CD4-positive, alpha-beta memory T cell (primary cell): ENCODE results near the gene ARID5A. TPM values are rescaled to one million over a fixed set of nuclear protein-coding genes. Genes with fewer than 3 reads are reported as not detected.

Source experiments
- CTCF ChIA-PET: fragments of 350-600 bp; sonication (Branson Sonifier 250); formaldehyde crosslinking; loops from one replicate; lab custom pipeline; 2021; ENCODE audit warnings: inconsistent platforms; ENCODE audit not compliant: partially characterized antibody; lab: Charles Lee
- POLR2A ChIA-PET: fragments of 350-600 bp; sonication (Branson Sonifier 250); formaldehyde crosslinking; loops from one replicate; lab custom pipeline; 2021; ENCODE audit not compliant: partially characterized antibody; lab: Charles Lee
- DNase-seq, 5 donors: peaks; one replicate each; pipeline versions ENCODE4 v3.0.0 to v3.0.0-alpha.2; 2020 to 2022; ENCODE audit warnings: mixed read lengths in 1 of 5
- H3K27ac ChIP-seq: one replicate; pipeline ENCODE4 v1.7.0; 2013; ENCODE audit warnings: low read depth, low read length
- H3K27me3 ChIP-seq: 2 replicates; pipeline ENCODE4 v1.7.0; 2013; ENCODE audit warnings: mild to moderate bottlenecking, low read length, moderate library complexity; ENCODE audit not compliant: insufficient read depth
- H3K36me3 ChIP-seq: 2 replicates; pipeline ENCODE4 v1.7.0; 2013; ENCODE audit warnings: mild to moderate bottlenecking, low read length, moderate library complexity; ENCODE audit not compliant: insufficient read depth
- H3K4me1 ChIP-seq: 2 replicates; pipeline ENCODE4 v1.7.0; 2013; ENCODE audit warnings: mild to moderate bottlenecking, low read length, moderate library complexity; ENCODE audit not compliant: insufficient read depth
- H3K4me3 ChIP-seq, 2 donors: one replicate each; pipeline ENCODE4 v1.7.0; 2013; ENCODE audit warnings: low read length in 2 of 2, mild to moderate bottlenecking in 1 of 2
- H3K9me3 ChIP-seq, 2 donors: one replicate each; pipeline ENCODE4 v1.7.0; 2013; ENCODE audit warnings: low read length in 2 of 2, control low read depth in 1 of 2; ENCODE audit not compliant: control insufficient read depth in 1 of 2
- H3K27ac Mint-ChIP-seq, 7 donors: one replicate each; pipeline ENCODE4 v1.8.0; 2020 to 2021; ENCODE audit warnings: mixed read lengths in 7 of 7, mild to moderate bottlenecking in 6 of 7, inconsistent platforms in 3 of 7, moderate library complexity in 3 of 7
- H3K27me3 Mint-ChIP-seq, 2 donors: one replicate each; pipeline ENCODE4 v1.8.0; 2020 to 2021; ENCODE audit warnings: mixed read lengths in 2 of 2
- H3K36me3 Mint-ChIP-seq, 2 donors: one replicate each; pipeline ENCODE4 v1.8.0; 2020 to 2021; ENCODE audit warnings: mixed read lengths in 2 of 2, inconsistent platforms in 1 of 2, mild to moderate bottlenecking in 1 of 2
- H3K4me1 Mint-ChIP-seq, 4 donors: one replicate each; pipeline ENCODE4 v1.8.0; 2020 to 2021; ENCODE audit warnings: mixed read lengths in 4 of 4, mild to moderate bottlenecking in 1 of 4
- H3K4me3 Mint-ChIP-seq, 8 donors: one replicate each; pipeline ENCODE4 v1.8.0; 2020 to 2021; ENCODE audit warnings: mixed read lengths in 8 of 8, mild to moderate bottlenecking in 7 of 8, moderate library complexity in 6 of 8, inconsistent platforms in 3 of 8
- H3K9me3 Mint-ChIP-seq, 8 donors: one replicate each; pipeline ENCODE4 v1.8.0; 2020 to 2021; ENCODE audit warnings: mixed read lengths in 8 of 8, mild to moderate bottlenecking in 5 of 8, inconsistent platforms in 3 of 8, moderate library complexity in 1 of 8
- intact Hi-C: fragments of 100-400 bp; cut with micrococcal nuclease; formaldehyde crosslinking; loops from one replicate; pipeline ENCODE4 v1.15.1; 2023
- polyA plus RNA-seq, 2 donors: library from polyadenylated mRNA; unstranded; fragments of 300-500 nt; fragmentation: Illumina TruSeq; gene quantifications; one replicate each; pipeline ENCODE4 v1.2.3, GENCODE V29; 2021
- total RNA-seq, 2 experiments: library from RNA; stranded (reverse); gene quantifications; one replicate each; pipeline ENCODE4 v1.2.3, GENCODE V29; 2021

Gene ARID5A
- total and polyA plus RNA-seq, 4 experiments from 2014 or later, result 31.4 to 83.8 (median 74.8) TPM

DNA sequence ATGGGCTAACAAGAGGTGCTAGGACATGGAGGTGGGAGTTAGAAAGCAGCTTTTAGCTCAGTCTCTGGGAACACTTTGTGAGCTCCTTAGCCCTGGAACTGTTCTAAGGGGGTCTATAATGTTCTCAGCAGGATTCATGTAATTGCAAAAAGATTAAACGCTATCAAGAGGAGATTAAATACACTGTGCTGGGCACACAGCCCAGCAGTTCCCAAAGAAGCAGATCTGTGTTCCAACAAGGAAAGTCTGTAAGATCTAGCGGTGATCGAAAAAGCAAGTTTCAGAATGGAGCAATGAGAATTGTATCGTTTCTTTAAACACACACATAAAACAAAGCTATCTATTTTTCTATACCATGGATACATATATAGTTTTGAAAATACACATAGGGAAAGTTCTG lies 2.4 kb upstream of the ARID5A start:
- peaks cover 15 to 63% (median 36%) of the 10 kb centered on the region in 4 donors for H3K4me1 Mint-ChIP-seq
- Histone ChIP-seq H3K36me3 (no peaks in the 10 kb centered on the region), H3K27ac (no peak overlapping the region), H3K4me1 (peaks cover 50% of the 10 kb centered on the region), H3K27me3 (no peaks in the 10 kb centered on the region), H3K4me3 (no peak overlapping the region), H3K9me3 (no peaks in the 10 kb centered on the region)
- H3K27me3 Mint-ChIP-seq, result no peaks in the 10 kb centered on the region
- DNase-seq, result no peak
- peaks cover 0 to 17% of the 10 kb centered on the region in 2 donors for H3K36me3 Mint-ChIP-seq
- intact Hi-C loops, result no loop called here
- H3K27ac Mint-ChIP-seq, result peak overlapping the region in 5 of 7 donors; percentile 1 to 98 (median 41)
- H3K9me3 Mint-ChIP-seq, result peaks cover 0 to 3% (median 0%) of the 10 kb centered on the region in 8 donors
- ChIA-PET CTCF (interaction anchor here (0.7 to 15.1 kb wide), 4 partner anchors 10 to 230 kb away, joined by 3 to 169 read pairs (median 4); no protein-coding TSS in a partner anchor), POLR2A (interaction anchor here (0.9 to 17.7 kb wide), 3 partner anchors 8 to 18 kb away, joined by 3 to 320 read pairs (median 201); no protein-coding TSS in a partner anchor)
- peak overlapping the region in 1 of 8 donors; percentile 18 for H3K4me3 Mint-ChIP-seq

- CTCF ChIA-PET, result interaction anchor here (1.6 to 15.1 kb wide), 2 partner anchors 20 to 24 kb away, joined by 4 to 169 read pairs; no protein-coding TSS in a partner anchor
- Histone ChIP-seq H3K9me3 (no peaks in the 10 kb centered on the region), H3K4me1 (peaks cover 55% of the 10 kb centered on the region), H3K4me3 (no peak overlapping the region), H3K27me3 (no peaks in the 10 kb centered on the region), H3K36me3 (no peaks in the 10 kb centered on the region), H3K27ac (no peak overlapping the region)
- H3K27me3 Mint-ChIP-seq, result no peaks in the 10 kb centered on the region
- H3K9me3 Mint-ChIP-seq, result peaks cover 0 to 3% (median 0%) of the 10 kb centered on the region in 8 donors
- peaks cover 0 to 21% of the 10 kb centered on the region in 2 donors for H3K36me3 Mint-ChIP-seq
- no peak overlapping the region for H3K4me3 Mint-ChIP-seq
- POLR2A ChIA-PET, result interaction anchor here (9.9 to 17.7 kb wide), 2 partner anchors 9 to 18 kb away, joined by 201 to 320 read pairs; no protein-coding TSS in a partner anchor
- no peak for DNase-seq
- H3K27ac Mint-ChIP-seq, result peak overlapping the region in 6 of 7 donors; percentile 1 to 98 (median 48)
- intact Hi-C loops, result loop anchor here (5.0 kb wide), 3 partner anchors 47 to 428 kb away; partner anchors contain the start of gene DUSP2
- peaks cover 20 to 63% (median 40%) of the 10 kb centered on the region in 4 donors for H3K4me1 Mint-ChIP-seq
These were observed 1.8 kb upstream of the ARID5A start for GRCh38 chr2:96534701-96535181.

GRCh38 chr2:96535331-96535730 lies 1.2 kb upstream of the ARID5A start:
- H3K27ac Mint-ChIP-seq, result peak overlapping the region in 5 of 7 donors; percentile 25 to 98 (median 59)
- no peaks in the 10 kb centered on the region for H3K27me3 Mint-ChIP-seq
- Histone ChIP-seq H3K36me3 (no peaks in the 10 kb centered on the region), H3K4me1 (peaks cover 55% of the 10 kb centered on the region), H3K9me3 (no peaks in the 10 kb centered on the region), H3K27me3 (no peaks in the 10 kb centered on the region), H3K27ac (peak overlapping the region; percentile 94), H3K4me3 (no peak overlapping the region)
- peaks cover 23 to 63% (median 42%) of the 10 kb centered on the region in 4 donors for H3K4me1 Mint-ChIP-seq
- CTCF ChIA-PET, result interaction anchor here (1.1 to 15.1 kb wide), 2 partner anchors 8 to 20 kb away, joined by 3 to 169 read pairs; no protein-coding TSS in a partner anchor
- peaks cover 0 to 3% (median 0%) of the 10 kb centered on the region in 8 donors for H3K9me3 Mint-ChIP-seq
- intact Hi-C loops, result loop anchor here (5.0 kb wide), 3 partner anchors 48 to 427 kb away; partner anchors contain the start of gene DUSP2
- H3K36me3 Mint-ChIP-seq, result peaks cover 0 to 23% of the 10 kb centered on the region in 2 donors
- no peak for DNase-seq
- H3K4me3 Mint-ChIP-seq, result peak overlapping the region in 2 of 8 donors; percentile 20 to 26
- POLR2A ChIA-PET, result interaction anchor here (0.9 to 17.7 kb wide), 4 partner anchors 9 to 427 kb away, joined by 3 to 320 read pairs (median 102); no protein-coding TSS in a partner anchor

DNA sequence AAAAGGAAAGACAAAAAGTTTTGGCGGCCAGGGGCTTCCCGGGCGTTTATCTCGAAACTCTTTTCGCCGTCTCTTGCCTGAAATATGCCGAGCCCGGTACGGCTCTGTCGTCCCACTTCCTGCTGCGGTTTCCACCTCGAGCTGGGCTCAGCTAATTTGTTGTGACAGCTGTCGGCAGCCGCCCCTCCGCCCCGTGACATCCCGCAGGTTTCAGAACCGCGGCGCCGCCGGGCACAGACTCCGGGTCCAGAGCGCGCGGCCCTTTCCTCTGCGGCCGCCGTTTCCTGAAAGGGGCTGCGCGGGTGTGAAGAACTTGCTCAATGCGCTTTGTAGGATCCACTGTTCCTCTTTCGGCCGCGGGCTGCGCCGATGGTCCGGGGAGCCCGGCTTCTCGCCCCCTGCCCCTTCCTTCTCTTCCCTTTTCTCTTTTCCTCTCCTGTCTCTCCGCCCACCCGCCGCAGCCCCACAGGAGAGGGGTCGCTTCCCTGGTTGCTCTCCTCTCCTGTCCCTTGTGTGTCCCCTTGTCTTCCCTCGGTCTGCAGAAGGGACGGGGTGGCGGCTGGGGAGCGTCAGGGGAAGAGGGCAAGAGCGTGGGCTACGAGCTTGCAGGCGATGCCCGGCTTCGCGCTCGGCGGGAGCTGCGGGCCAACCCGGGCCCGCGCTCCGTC lies 648 bp downstream of the ARID5A start:
- Histone ChIP-seq H3K9me3 (no peaks in the 10 kb centered on the region), H3K4me1 (peaks cover 52% of the 10 kb centered on the region), H3K4me3 (peak overlapping the region; percentile 81 to 97), H3K27ac (peak overlapping the region; percentile 94), H3K27me3 (no peaks in the 10 kb centered on the region), H3K36me3 (no peaks in the 10 kb centered on the region)
- peaks cover 0 to 31% of the 10 kb centered on the region in 2 donors for H3K36me3 Mint-ChIP-seq
- no peaks in the 10 kb centered on the region for H3K27me3 Mint-ChIP-seq
- CTCF ChIA-PET, result interaction anchor here (1.2 to 15.1 kb wide), 8 partner anchors 9 to 575 kb away, joined by 3 to 169 read pairs (median 6); partner anchors contain the start of gene ANKRD36
- H3K4me1 Mint-ChIP-seq, result peaks cover 24 to 65% (median 40%) of the 10 kb centered on the region in 4 donors
- peaks cover 0 to 2% (median 0%) of the 10 kb centered on the region in 8 donors for H3K9me3 Mint-ChIP-seq
- POLR2A ChIA-PET, result interaction anchor here (0.7 to 17.7 kb wide), 36 partner anchors 11 to 576 kb away, joined by 3 to 320 read pairs (median 6); partner anchors contain the start of genes ANKRD36, ANKRD39, CIAO1 and CNNM3
- peak; percentile 91 to 97 (median 92) for DNase-seq
- intact Hi-C loops, result loop anchor here (1.0 to 5.0 kb wide), 7 partner anchors 10 to 425 kb away; partner anchors contain the start of genes CIAO1, CNNM4 and DUSP2
- peak overlapping the region; percentile 96 to 100 (median 99) for H3K27ac Mint-ChIP-seq
- peak overlapping the region; percentile 91 to 98 (median 96) for H3K4me3 Mint-ChIP-seq

- ChIA-PET CTCF (interaction anchor here (1.0 to 15.1 kb wide), 11 partner anchors 9 to 574 kb away, joined by 3 to 169 read pairs (median 5); partner anchors contain the start of genes ANKRD36 and CNNM4), POLR2A (interaction anchor here (0.8 to 17.7 kb wide), 38 partner anchors 12 to 575 kb away, joined by 3 to 320 read pairs (median 6); partner anchors contain the start of genes ANKRD36, ANKRD39, CNNM3 and CNNM4)
- H3K4me3 ChIP-seq, result peak overlapping the region; percentile 81 to 97
- peaks cover 4 to 36% of the 10 kb centered on the region in 2 donors for H3K36me3 Mint-ChIP-seq
- H3K36me3 ChIP-seq, result peaks cover 2% of the 10 kb centered on the region
- peaks cover 53% of the 10 kb centered on the region for H3K4me1 ChIP-seq
- H3K27ac ChIP-seq, result peak overlapping the region; percentile 94
- peaks cover 23 to 67% (median 42%) of the 10 kb centered on the region in 4 donors for H3K4me1 Mint-ChIP-seq
- DNase-seq, result peak; percentile 76 to 83 (median 76)
- intact Hi-C loops, result loop anchor here (1.0 to 5.0 kb wide), 10 partner anchors 11 to 424 kb away; partner anchors contain the start of genes CIAO1, CNNM4, DUSP2 and KANSL3
- no peaks in the 10 kb centered on the region for H3K27me3 ChIP-seq
- H3K27ac Mint-ChIP-seq, result peak overlapping the region; percentile 98 to 100 (median 99)
- peaks cover 0 to 1% (median 0%) of the 10 kb centered on the region in 8 donors for H3K9me3 Mint-ChIP-seq
- H3K27me3 Mint-ChIP-seq, result no peaks in the 10 kb centered on the region
- H3K9me3 ChIP-seq, result no peaks in the 10 kb centered on the region
- peak overlapping the region; percentile 91 to 98 (median 96) for H3K4me3 Mint-ChIP-seq
These were observed 1.4 kb downstream of the ARID5A start for GRCh38 chr2:96537734-96538486.
